ENCODE data around the gene SLC38A9. TPM values are rescaled to one million over a fixed set of nuclear protein-coding genes. Genes with fewer than 3 reads are reported as not detected.

Gene SLC38A9
- total RNA-seq, 1 donor from 2014 or later: 15.0 TPM

DNA sequence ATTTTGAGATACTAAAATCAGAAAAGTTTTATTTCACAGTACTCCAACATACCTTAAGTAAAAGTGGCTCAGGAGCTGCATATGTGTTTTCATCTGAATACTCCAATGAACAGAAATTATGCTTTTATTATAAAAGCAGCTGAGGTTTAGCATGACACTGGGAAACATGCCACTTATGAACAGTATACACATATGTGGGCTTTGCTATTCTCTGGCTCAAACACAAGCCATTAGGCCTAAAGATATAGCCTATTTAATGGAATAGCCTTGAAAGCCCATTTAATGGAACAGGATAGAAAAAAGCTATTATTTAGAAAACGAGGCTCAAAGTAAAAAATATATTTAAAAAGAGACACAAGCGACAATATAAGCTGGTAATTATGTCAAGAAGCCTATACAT is 74.1 kb downstream of the SLC38A9 start:
- no peak overlapping the region for H3K4me3 ChIP-seq (ENCODE audit: low read depth, low read length)
- DNase-seq (ENCODE audit: low read depth): no peak
- TF ChIP-seq, protein P1, sequence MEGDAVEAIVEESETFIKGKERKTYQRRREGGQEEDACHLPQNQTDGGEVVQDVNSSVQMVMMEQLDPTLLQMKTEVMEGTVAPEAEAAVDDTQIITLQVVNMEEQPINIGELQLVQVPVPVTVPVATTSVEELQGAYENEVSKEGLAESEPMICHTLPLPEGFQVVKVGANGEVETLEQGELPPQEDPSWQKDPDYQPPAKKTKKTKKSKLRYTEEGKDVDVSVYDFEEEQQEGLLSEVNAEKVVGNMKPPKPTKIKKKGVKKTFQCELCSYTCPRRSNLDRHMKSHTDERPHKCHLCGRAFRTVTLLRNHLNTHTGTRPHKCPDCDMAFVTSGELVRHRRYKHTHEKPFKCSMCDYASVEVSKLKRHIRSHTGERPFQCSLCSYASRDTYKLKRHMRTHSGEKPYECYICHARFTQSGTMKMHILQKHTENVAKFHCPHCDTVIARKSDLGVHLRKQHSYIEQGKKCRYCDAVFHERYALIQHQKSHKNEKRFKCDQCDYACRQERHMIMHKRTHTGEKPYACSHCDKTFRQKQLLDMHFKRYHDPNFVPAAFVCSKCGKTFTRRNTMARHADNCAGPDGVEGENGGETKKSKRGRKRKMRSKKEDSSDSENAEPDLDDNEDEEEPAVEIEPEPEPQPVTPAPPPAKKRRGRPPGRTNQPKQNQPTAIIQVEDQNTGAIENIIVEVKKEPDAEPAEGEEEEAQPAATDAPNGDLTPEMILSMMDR (conservative IDR thresholded peaks at IDR 0.05; ENCODE audit: low read depth, low read length): no peak

DNA sequence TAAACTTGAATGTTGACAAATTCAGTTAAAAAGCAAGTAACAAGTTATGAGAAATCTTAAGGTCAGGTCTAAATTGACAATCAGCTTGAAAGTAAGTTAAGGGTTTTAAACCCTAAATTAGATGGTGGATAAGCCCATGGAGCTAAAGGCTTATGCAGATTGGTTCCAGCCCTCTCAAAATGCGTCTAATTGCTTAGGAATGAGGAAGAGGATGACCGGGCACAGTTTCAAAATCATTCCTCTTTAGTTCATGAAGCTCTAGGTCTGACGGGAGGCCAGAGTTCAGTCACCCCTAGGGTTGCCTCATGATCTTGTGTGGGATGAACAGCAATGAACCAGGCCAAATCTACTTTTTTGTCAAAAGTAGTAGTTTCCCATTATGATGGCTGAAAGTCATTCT is 75.4 kb downstream of the SLC38A9 start:
- peak; percentile 56 for DNase-seq (ENCODE audit: low read depth)
- no peak overlapping the region for H3K4me3 ChIP-seq (ENCODE audit: low read depth, low read length)
- TF ChIP-seq, protein P1 (conservative IDR thresholded peaks at IDR 0.05; ENCODE audit: low read depth, low read length): no peak

DNA sequence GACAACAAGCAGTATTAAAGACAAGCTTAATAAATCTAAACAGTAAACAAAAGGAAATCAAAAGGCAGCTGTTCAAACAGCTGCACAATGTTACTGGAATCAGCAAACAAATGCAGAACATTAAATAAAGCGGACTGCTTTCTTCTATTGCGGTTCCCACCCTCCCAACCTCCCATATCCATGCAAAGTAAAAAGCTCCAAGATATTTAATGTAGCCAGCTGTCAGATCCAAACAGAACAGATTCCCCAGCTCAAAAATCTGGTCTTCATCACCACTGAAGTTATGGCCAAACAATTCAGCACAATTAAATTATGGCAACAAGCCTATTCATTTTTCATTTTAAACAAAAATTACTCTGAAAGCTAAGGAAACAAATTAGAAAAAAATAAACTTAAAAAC is 75.9 kb downstream of the SLC38A9 start:
- DNase-seq (ENCODE audit: low read depth): no peak
- TF ChIP-seq, protein P1 (conservative IDR thresholded peaks at IDR 0.05; ENCODE audit: low read depth, low read length): no peak
- no peak overlapping the region for H3K4me3 ChIP-seq (ENCODE audit: low read depth, low read length)

DNA sequence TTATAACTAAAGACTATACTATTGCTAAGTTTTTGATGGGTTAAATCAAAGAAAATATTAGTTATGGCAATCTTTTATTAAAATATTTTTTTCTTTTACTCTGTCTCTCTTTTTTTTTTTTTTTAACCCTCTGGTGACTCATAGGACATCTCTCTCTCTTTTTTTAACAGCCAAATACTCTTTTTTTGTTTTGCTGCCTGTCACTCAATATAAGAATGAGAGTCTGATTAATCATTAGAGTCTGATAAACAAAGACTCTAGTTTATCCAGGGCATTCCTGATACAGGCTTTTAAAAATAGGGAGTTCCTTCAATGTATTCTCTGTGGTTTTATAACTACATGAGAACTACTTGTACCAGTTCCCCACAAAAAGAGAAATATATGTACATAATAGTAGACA is 77.3 kb downstream of the SLC38A9 start:
- no peak overlapping the region for H3K4me3 ChIP-seq (ENCODE audit: low read depth, low read length)
- TF ChIP-seq, protein P1 (conservative IDR thresholded peaks at IDR 0.05; ENCODE audit: low read depth, low read length): no peak
- no peak for DNase-seq (ENCODE audit: low read depth)

DNA sequence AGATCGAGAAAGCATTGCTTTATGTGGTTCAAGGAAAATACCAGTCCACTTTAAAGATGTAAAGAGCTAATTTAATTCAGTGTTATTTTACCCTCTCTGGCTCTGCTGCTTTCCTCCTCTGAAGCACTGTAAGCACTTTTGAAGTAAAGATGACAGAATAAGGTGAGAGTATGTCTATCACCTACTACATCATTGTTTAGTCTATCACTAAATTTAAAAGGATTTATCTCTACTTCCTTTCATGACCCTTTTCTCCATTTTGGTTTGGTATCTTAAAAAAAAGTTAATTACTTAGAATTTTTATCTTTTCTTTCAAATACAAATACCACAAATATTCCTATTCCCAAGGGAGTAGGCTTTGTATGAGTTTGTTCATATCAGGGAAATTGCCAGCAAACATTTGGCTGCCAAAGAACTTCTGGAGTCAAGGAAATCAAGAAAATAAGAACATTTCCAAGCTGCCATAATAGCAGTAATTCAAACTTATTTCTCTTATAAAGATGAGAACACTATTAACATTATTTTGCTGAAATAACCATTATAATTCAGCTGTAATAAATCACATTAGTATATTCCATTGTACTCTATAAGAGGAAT is 77.8 kb downstream of the SLC38A9 start:
- no peak for DNase-seq (ENCODE audit: low read depth)
- H3K4me3 ChIP-seq (ENCODE audit: low read depth, low read length): no peak overlapping the region
- TF ChIP-seq, protein P1 (conservative IDR thresholded peaks at IDR 0.05; ENCODE audit: low read depth, low read length): no peak

DNA sequence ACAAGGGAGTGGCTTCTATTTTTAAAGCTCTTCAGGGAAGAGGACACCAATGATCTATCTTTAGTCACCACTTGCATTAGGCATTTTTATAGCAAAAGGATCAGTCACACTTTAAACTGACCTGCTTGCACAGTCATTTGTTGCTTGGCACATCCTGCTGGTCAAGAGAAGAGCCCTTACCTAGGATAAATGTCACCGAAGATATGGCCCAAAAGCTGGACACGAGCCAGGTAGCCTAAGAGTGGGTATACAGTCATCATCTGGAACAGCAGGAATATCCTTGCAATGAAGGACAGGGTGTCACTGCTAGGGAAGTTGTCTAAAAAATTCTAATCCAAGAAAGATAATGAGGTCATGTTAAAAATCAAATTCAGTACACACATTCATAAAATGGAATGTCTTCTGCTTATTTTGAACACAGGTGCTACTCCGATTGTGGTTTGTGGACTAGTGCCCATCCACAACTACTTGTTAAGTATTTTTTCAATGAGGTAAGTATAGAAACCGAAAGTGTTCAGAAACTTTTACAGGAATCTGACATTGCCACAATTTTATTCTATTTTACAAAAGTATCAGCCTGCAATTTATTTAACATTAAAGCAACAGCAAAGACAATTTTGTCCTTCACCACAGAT is 78.4 kb downstream of the SLC38A9 start:
- DNase-seq (ENCODE audit: low read depth): peak; percentile 12
- no peak overlapping the region for H3K4me3 ChIP-seq (ENCODE audit: low read depth, low read length)
- TF ChIP-seq, protein P1 (conservative IDR thresholded peaks at IDR 0.05; ENCODE audit: low read depth, low read length): no peak

DNA sequence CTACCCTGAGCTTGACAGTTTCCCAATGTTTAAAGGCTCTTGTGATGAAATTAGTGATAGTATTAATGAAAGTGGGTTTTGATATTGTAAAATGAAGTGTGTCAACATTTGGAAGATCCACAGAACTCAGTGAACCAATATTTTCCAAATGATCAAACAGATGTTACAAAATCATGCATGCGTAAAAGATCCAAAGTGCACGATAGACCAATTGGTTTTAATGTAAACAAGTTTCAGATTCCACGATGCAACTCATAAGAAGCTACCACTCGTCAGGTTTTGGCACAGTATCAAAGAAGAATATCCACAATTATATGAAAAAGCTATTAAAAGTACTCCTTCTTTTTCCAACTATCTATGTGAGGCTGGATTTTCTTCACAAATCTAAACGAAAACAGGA is 82.3 kb downstream of the SLC38A9 start:
- no peak for DNase-seq (ENCODE audit: low read depth)
- no peak overlapping the region for H3K4me3 ChIP-seq (ENCODE audit: low read depth, low read length)
- TF ChIP-seq, protein P1 (conservative IDR thresholded peaks at IDR 0.05; ENCODE audit: low read depth, low read length): no peak

All from epithelial cell of proximal tubule (primary cell).